GM19351 (cell line): Measurements from ENCODE around the gene KLK10.

Experiments
- ATAC-seq: cut with Tn5 transposase; IDR thresholded peaks from one replicate; pipeline ENCODE4 v1.9.1; 2021; ENCODE audit warnings: mild to moderate bottlenecking, moderate library complexity; ENCODE audit not compliant: unreplicated experiment

KLK10 gene

DNA sequence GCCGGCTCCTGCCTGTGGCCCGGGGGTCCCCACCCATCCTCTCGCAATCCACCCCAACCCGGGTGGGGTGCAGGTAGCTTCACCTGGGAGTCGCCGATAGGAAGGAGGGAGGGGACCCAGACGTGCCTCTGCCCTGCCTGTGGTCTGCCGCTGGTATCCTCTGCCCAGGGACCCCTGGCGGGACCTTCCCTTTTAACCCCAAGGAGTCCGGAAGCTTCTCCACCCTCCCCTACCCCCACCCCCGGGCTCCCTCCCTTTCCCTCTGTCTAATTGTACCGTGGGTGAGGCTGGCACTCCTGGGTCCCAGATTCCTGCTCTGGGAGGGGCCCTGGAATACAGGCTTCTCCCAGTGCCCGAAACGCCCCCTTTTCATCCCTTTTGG is at the start of gene KLK10:
Gene KLK10, minus strand, starts transcription at position 166 of the 382 bp plus-strand sequence. CDS start 579 bp downstream, outside the sequence.
- ATAC-seq, result no peak

DNA sequence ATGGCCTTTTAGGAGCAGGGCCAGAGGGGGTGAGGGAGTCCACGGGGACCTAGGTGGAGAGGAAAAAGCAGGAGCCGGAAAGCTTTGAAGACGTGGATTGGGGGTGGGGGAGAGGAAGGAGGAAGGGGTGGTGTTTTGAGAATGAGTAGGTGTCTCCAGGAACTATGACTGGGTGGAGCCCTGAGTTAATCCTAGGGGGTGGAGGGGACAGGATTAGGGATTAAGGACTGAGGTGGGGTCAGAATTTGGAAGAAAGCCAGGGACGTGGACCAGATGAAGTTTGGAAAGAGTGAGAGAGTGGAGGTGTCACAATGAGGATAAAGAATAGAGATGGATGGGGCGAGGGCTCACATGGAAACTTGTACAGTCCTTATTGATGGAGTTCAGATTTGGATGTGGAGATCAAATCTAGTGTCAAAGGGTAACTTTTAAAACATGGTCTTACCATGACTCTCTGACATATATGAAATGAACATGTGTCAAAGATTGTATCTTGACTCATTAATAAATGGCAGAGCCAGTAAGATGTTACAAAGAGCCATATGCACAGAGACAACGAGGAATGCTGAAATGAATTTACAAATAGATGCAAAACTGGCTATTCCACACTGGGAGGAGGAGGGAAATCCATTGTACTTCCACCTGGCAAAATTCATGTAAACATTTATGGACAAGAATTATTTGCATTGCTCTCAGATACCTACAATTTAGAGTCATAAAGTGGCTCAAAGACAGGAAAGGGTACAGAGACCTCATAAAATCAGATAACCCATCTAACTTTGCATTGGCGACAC is 47.1 kb upstream of the KLK10 start:
- no peak for ATAC-seq

GRCh38 chr19:51065221-51065960 is 45.9 kb upstream of the KLK10 start:
- no peak for ATAC-seq

GRCh38 chr19:51064534-51065220 is 45.2 kb upstream of the KLK10 start, which contains the start of gene KLK13:
TSS of gene KLK13 (minus strand) at chr19:51065092. CDS start at chr19:51065067, 25 bp downstream.
- no peak for ATAC-seq

DNA sequence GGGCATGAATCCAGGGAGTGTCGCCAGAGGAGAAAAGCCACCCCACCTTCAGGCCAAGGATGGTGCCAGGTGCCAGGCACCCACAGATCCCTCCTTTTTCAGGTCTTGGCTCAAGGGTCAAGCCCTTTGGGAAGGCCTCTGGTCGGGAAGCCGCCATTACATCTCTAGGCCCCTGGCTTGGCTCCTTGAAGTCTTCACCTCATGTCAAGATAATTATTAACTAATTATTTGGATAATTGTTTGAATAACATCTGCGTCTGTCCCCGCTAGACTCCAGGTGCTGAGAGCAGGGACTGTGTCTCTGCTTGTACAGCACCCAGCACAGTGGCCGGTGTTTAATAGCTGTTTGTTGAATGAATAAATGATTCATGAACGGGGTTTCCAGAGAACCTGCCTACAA is 44.2 kb upstream of the KLK10 start:
- ATAC-seq, result no peak

DNA sequence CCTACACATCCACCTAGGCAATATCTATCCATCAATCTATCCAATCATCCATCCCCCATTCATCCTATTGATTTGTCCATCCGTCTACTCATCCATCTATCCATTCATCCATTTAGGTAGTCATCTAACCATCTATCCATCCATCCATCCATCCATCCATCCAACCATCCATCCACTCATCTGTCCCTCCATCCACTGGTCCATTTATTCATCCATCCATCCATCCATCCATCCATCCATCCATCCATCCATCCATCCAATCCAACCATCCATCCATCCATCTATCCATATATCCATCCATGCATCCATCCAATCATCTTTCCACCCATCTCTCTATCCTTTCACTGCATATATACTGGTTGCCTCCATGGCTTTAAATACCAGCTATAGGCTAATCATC is 41.5 kb upstream of the KLK10 start:
- no peak for ATAC-seq

- ATAC-seq, result no peak
These were observed 40.8 kb upstream of the KLK10 start for GRCh38 chr19:51060336-51060735.

DNA sequence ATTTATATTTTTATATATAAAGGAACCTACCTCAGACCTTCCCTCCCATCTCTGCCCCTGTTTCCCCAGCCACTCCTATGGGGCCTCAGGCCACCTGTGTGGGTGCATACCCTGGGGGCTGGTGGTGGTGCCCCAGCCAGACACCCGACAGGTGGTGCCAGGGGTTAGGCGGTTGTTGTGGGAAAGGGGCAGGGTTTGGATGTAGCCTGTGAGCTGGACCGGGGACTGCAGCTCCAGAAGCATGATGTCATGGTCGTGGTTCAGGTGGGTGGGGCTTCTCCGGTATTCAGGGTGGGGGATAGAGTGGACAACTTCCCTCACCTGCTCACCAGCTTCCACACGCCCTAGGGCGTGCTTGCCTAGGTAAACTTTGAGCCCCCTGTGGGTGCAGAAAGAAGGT is 40.2 kb upstream of the KLK10 start:
- ATAC-seq, result no peak

DNA sequence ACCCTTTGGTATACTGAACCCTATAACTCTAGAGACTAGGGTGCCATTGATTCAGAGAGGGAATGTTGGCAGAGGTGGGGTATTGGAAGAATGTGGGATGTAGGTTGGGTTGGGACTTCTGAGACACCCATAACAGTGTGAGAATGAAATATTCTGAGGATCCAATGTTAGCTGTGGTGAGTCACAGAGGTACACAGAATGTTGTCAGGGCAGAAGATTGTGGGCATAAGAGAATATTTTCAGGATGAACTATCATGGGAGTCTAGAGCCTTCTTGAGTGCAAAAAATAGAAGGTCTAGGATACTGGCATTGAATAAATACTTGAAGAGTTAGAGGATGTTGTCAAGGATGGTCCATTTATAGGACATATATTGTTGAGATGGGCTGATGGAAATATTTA is 36.4 kb upstream of the KLK10 start:
- no peak for ATAC-seq

GRCh38 chr19:51047031-51047335 is 27.5 kb upstream of the KLK10 start:
- ATAC-seq, result no peak

- no peak for ATAC-seq
These were observed 24.8 kb upstream of the KLK10 start for GRCh38 chr19:51044327-51044726.

DNA sequence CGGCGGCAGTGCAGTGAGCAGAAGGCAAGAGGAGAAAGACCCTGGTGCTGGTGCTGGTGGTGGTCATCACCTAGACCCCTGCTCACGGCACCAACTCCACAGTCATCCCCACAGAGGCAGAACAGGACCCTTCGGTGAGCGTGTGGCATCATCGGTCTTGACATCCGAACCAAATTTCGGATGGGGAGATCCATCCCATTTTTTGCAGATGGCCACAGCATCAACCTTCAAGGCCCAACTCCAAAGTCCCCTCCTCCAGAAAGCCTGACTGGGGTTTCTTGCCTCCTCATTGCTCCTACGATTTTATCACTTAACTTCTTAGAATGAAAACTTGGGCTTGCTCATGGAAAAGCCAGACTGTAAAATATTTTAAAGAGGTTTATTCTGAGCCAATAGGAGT is 24.0 kb upstream of the KLK10 start:
- ATAC-seq, result no peak

DNA sequence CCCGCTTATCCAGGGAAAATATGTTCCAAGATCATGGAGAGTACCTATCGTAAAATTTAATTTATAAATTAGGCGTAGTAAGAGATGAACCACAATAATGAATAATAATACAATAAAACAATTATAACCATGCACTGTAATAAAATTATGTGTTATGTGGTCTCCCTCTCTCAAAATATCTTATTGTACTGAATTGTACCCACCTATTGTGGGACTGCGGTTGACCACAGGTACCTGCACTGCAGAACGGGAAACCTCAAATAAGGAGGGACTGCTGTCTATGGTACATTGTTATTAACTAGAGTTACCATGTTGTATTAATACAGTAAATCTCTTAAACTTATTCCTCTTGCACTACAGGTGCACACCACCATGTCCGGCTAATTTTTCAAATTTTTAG is 20.6 kb upstream of the KLK10 start:
- no peak for ATAC-seq

- no peak for ATAC-seq
These were observed 17.0 kb upstream of the KLK10 start for GRCh38 chr19:51036519-51036918.

DNA sequence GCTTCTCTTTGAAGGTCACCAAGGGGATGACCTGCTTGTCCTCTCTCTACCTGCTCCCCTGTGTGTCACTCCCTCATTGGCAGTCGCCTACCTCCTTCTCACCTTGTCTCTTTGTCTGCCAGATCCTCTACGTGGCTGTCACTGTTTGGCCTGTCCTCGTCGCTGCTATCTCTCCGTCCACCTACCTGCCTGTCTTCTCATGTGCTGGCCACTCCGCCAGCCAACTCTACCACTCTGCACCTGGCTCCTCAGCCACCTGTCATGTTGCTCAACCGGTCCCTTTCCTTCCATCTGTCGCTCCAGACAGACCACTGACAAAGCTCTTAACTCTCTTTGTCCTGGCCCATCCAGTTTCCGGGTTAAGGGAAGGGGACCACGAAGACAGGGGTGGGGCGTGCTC is 15.2 kb upstream of the KLK10 start, which contains the start of gene KLK12:
Gene KLK12, minus strand, starts transcription at position 299 of the 400 bp plus-strand sequence. CDS start 381 bp downstream, outside the sequence.
- ATAC-seq, result no peak

DNA sequence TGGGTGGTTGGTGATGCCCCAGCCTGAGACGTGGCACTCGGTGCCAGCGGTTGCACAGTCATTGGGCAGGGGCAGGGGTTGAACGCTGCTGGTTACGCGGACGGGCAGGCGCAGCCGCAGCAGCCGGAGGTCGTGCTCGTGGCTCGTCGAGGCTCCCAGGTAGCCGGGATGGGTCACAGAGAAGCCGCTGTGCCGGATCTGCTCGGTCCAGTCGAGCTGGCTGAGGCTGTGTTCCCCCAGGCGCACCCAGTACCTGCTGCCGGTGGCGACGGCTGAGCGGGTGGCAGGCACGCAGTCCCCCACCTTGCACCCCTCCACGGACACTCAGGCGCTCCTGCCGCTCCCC is 12.3 kb upstream of the KLK10 start:
- no peak for ATAC-seq

GRCh38 chr19:51031220-51031879 is 11.8 kb upstream of the KLK10 start:
- ATAC-seq, result no peak

- no peak for ATAC-seq
These were observed 11.1 kb upstream of the KLK10 start for GRCh38 chr19:51030631-51031030.

DNA sequence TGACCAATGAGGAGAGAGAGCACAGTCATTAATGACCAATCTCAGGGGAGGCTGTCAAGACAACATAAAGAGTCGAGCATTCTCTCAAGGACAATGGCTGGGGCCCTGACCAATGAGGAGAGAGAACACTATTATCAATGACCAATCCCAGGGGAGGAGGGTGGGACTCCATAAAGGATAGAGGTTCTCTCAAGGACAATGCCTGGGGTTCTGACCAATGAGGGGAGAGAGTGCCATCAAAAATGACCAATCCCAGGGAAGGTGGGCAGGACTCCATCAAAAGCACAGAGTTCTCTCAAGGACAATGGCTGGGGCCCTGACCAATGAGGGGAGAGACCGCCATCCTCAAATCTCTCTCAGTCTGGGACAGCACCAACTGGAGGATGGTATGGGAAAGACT is 10.2 kb upstream of the KLK10 start:
- ATAC-seq, result no peak

GRCh38 chr19:51027873-51028272 is 8.4 kb upstream of the KLK10 start:
- ATAC-seq, result no peak

DNA sequence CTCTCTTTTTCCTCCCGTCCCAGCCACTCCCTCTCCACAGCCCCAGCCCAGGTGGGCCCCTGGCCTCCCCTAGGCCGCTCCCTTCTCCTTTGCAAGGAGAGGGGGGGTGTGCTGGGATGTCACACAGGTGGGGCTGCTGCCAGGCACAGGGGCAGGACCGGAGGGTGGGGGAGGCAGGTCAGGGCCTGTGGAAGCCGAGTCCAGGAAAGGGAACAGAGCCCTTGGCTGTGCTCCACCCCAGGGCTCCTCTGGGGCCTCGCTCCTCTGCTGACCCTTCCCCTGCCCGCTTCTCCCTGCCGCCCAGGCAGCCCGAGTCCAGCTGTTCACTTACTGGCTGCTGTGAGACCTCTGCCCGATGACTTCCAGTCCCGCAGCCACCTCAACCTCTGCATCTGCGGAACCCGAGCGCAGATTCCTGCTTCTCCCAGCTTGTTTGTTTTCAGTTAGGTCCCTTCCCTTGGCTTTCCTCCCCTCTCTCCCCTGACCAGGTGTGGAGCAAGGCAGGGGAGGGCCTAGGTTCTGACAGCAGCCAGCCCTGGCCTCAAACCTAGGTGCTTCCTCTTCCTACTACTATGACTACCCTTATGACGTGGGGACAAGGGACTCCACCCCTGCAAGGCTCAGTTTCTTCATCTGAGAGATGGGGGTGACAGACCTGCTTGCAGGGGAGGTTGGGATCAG is 7.8 kb upstream of the KLK10 start:
- no peak for ATAC-seq
